Smooth muscle cell (in vitro differentiated cells): ENCODE results near the gene NSMCE4A. TPM values are rescaled to one million over a fixed set of nuclear protein-coding genes. Genes with fewer than 3 reads are reported as not detected.

ENCODE experiments used
- DNase-seq: peaks from one replicate; lab custom pipeline; 2025; ENCODE audit not compliant: unreplicated experiment; lab: John Stamatoyannopoulos, UW
- H2AFZ ChIP-seq: fragments of 200-600 bp; sonication (generic); 2 replicates; pipeline ENCODE4 v1.6.0; 2016; ENCODE audit warnings: antibody characterized with exemption, low read depth, mild to moderate bottlenecking
- H3F3A ChIP-seq: fragments of 200-600 bp; sonication (generic); 2 replicates; pipeline ENCODE4 v1.6.0; 2017; ENCODE audit warnings: antibody characterized with exemption, low read depth
- H3K27ac ChIP-seq: fragments of 200-600 bp; sonication (generic); 2 replicates; pipeline ENCODE4 v1.5.1; 2016; ENCODE audit warnings: low read depth, mild to moderate bottlenecking
- H3K27me3 ChIP-seq: fragments of 200-600 bp; sonication (generic); 2 replicates; pipeline ENCODE4 v1.6.1; 2016; ENCODE audit warnings: low read depth, mild to moderate bottlenecking
- H3K36me3 ChIP-seq: fragments of 200-600 bp; sonication (generic); 2 replicates; pipeline ENCODE4 v1.5.1; 2016; ENCODE audit warnings: low read depth
- H3K4me1 ChIP-seq: fragments of 200-600 bp; sonication (generic); 2 replicates; pipeline ENCODE4 v1.5.1; 2016; ENCODE audit warnings: low read depth
- H3K4me2 ChIP-seq: fragments of 200-600 bp; sonication (generic); 2 replicates; pipeline ENCODE4 v1.6.0; 2016; ENCODE audit warnings: mild to moderate bottlenecking
- H3K4me3 ChIP-seq: fragments of 200-600 bp; sonication (generic); 2 replicates; pipeline ENCODE4 v1.5.1; 2016; ENCODE audit warnings: mild to moderate bottlenecking
- H3K79me2 ChIP-seq: fragments of 200-600 bp; sonication (generic); 2 replicates; pipeline ENCODE4 v1.6.0; 2016; ENCODE audit warnings: low read depth, mild to moderate bottlenecking
- H3K9ac ChIP-seq: fragments of 200-600 bp; sonication (generic); 2 replicates; pipeline ENCODE4 v1.6.0; 2016; ENCODE audit warnings: low read depth
- H3K9me3 ChIP-seq: fragments of 200-600 bp; sonication (generic); replicated peaks from 2 replicates; pipeline ENCODE4 v1.5.1; 2016; ENCODE audit warnings: low read depth
- H4K20me1 ChIP-seq: fragments of 200-600 bp; sonication (generic); 2 replicates; pipeline ENCODE4 v1.6.0; 2016; ENCODE audit warnings: low read depth
- CTCF ChIP-seq: fragments of 200-600 bp; sonication (generic); IDR thresholded peaks from 2 replicates; pipeline ENCODE4 v1.5.1; 2017; ENCODE audit warnings: borderline replicate concordance, mild to moderate bottlenecking, antibody characterized with exemption; ENCODE audit not compliant: insufficient read depth, poor library complexity, severe bottlenecking
- WGBS: methylation state at CpG from one replicate; pipeline ENCODE4 v1.1.7; 2016; ENCODE audit warnings: low lambda C conversion rate; 5-methylcytosine and 5-hydroxymethylcytosine counted together
- polyA plus RNA-seq: library from polyadenylated mRNA; unstranded; fragments of >200 nt; fragmentation: Nextera tagmentation; extraction: Ambion mirVana; gene quantifications from 2 replicates; pipeline ENCODE4 v1.2.1, GENCODE V29; 2016
- total RNA-seq: library from RNA; depleted of rRNA; stranded (reverse); fragments of >200 nt; gene quantifications from 2 replicates; pipeline ENCODE4 v1.2.3, GENCODE V29; 2014

The NSMCE4A gene
- total and polyA plus RNA-seq, 2 experiments from 2014 or later, result 24.7 to 35.3 TPM

- 2% methylated on average over 20 of the region's 20 CpGs for WGBS
- H3K36me3 ChIP-seq, result no peaks in the 10 kb centered on the region
- peaks cover 43% of the 10 kb centered on the region for H3K79me2 ChIP-seq
- DNase-seq, result no peak
- peak overlapping the region; percentile 96 for H3K9ac ChIP-seq
- H3K27ac ChIP-seq, result peak overlapping the region; percentile 95
- no peaks in the 10 kb centered on the region for H4K20me1 ChIP-seq
- H3K4me2 ChIP-seq, result peak overlapping the region; percentile 91
- peak overlapping the region; percentile 98 for H3K4me3 ChIP-seq
- H3F3A ChIP-seq, result peaks cover 34% of the 10 kb centered on the region
- H3K9me3 ChIP-seq, result no peaks in the 10 kb centered on the region
- H3K4me1 ChIP-seq, result peaks cover 18% of the 10 kb centered on the region
- H2AFZ ChIP-seq, result peak overlapping the region; percentile 99
- TF ChIP-seq CTCF, result no peak
- no peaks in the 10 kb centered on the region for H3K27me3 ChIP-seq
These were observed 48.2 kb downstream of the NSMCE4A start for GRCh38 chr10:121926671-121927317.

GRCh38 chr10:121926157-121926556 is 48.9 kb downstream of the NSMCE4A start:
- H3K4me1 ChIP-seq, result peaks cover 24% of the 10 kb centered on the region
- H3K27me3 ChIP-seq, result no peaks in the 10 kb centered on the region
- H2AFZ ChIP-seq, result no peak overlapping the region
- no peak for TF ChIP-seq CTCF
- H3K9me3 ChIP-seq, result no peaks in the 10 kb centered on the region
- peaks cover 36% of the 10 kb centered on the region for H3F3A ChIP-seq
- H4K20me1 ChIP-seq, result no peaks in the 10 kb centered on the region
- peak overlapping the region; percentile 91 for H3K4me2 ChIP-seq
- H3K36me3 ChIP-seq, result no peaks in the 10 kb centered on the region
- 95% methylated on average over 4 of the region's 4 CpGs for WGBS
- no peak for DNase-seq
- peak overlapping the region; percentile 98 for H3K4me3 ChIP-seq
- peaks cover 43% of the 10 kb centered on the region for H3K79me2 ChIP-seq
- H3K9ac ChIP-seq, result peak overlapping the region; percentile 96
- H3K27ac ChIP-seq, result peak overlapping the region; percentile 95

GRCh38 chr10:121921238-121921931 is 53.6 kb downstream of the NSMCE4A start:
- WGBS, result 16% methylated on average over 10 of the region's 10 CpGs
- Histone ChIP-seq H3K27me3 (no peaks in the 10 kb centered on the region), H3K27ac (peak overlapping the region; percentile 85), H3K36me3 (no peaks in the 10 kb centered on the region), H3K4me1 (peaks cover 17% of the 10 kb centered on the region), H3K4me2 (peak overlapping the region; percentile 51), H3F3A (peaks cover 20% of the 10 kb centered on the region), H4K20me1 (no peaks in the 10 kb centered on the region), H3K9me3 (no peaks in the 10 kb centered on the region), H2AFZ (peak overlapping the region; percentile 28), H3K9ac (peak overlapping the region; percentile 35), H3K4me3 (no peak overlapping the region), H3K79me2 (peaks cover 49% of the 10 kb centered on the region)
- no peak for DNase-seq
- no peak for TF ChIP-seq CTCF
